Gastrocnemius medialis (tissue), 4 donors: ENCODE data around the gene ZNF414.

Experiments
- POLR2A ChIP-seq, 2 donors: fragments of 450-650 bp; IDR thresholded peaks; one replicate each; pipeline ENCODE4 v1.6.1; 2017; ENCODE audit warnings: antibody characterized with exemption in 2 of 2, mild to moderate bottlenecking in 2 of 2, moderate library complexity in 2 of 2
- TF ChIP-seq, protein P1 (sequence below), 5 experiments: fragments of 450-650 bp in 3 of 5; fragments of 200-600 bp in 2 of 5; sonication (generic) in 2 of 5; IDR thresholded peaks in 4 of 5; conservative IDR thresholded peaks in 1 of 5; 1 replicate in 4 of 5; 2 replicates in 1 of 5; pipeline ENCODE4 v1.5.1; 2016 to 2019; ENCODE audit warnings: antibody characterized with exemption in 5 of 5, mild to moderate bottlenecking in 3 of 5, moderate library complexity in 3 of 5

DNA sequence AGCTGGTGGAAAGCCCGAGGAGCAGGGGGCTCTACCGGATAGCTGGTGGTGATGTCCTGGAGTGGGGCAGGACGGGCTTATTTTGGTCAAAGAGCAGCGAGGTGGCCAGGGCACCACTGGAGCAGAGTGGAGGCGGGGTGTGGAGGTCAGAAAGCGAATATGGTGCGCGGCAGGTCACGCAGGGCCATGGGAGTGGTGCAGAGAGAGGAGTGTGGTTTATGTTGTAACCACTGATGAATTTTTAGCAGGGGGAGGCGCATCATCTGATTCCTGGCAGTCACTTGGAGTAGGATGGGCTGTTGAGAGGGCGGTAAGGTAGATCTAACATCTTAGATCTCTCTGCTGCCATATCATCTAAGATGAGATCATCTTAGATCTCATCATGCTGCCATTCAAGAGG lies 1.4 kb upstream of the ZNF414 start:
- no peak for TF ChIP-seq POLR2A (IDR thresholded peaks at IDR 0.05)
- TF ChIP-seq, protein P1, sequence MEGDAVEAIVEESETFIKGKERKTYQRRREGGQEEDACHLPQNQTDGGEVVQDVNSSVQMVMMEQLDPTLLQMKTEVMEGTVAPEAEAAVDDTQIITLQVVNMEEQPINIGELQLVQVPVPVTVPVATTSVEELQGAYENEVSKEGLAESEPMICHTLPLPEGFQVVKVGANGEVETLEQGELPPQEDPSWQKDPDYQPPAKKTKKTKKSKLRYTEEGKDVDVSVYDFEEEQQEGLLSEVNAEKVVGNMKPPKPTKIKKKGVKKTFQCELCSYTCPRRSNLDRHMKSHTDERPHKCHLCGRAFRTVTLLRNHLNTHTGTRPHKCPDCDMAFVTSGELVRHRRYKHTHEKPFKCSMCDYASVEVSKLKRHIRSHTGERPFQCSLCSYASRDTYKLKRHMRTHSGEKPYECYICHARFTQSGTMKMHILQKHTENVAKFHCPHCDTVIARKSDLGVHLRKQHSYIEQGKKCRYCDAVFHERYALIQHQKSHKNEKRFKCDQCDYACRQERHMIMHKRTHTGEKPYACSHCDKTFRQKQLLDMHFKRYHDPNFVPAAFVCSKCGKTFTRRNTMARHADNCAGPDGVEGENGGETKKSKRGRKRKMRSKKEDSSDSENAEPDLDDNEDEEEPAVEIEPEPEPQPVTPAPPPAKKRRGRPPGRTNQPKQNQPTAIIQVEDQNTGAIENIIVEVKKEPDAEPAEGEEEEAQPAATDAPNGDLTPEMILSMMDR (IDR thresholded peaks at IDR 0.05 in 4 of 5, conservative IDR thresholded peaks at IDR 0.05 in 1 of 5) = no peak
